Chondrocyte (in vitro differentiated cells): Measurements from ENCODE around the gene ZNF654. TPM values are rescaled to one million over a fixed set of nuclear protein-coding genes. Genes with fewer than 3 reads are reported as not detected.

Source experiments
- DNase-seq: peaks from one replicate; pipeline ENCODE4 v3.0.0; 2021; ENCODE audit warnings: mixed read lengths, low spot score
- H3K27ac Mint-ChIP-seq: one replicate; pipeline ENCODE4 v1.8.0; 2021; ENCODE audit warnings: mild to moderate bottlenecking, moderate library complexity, mixed read lengths; ENCODE audit not compliant: unreplicated experiment
- H3K27me3 Mint-ChIP-seq: 2 replicates; pipeline ENCODE4 v1.8.0; 2021; ENCODE audit warnings: low read depth, mixed read lengths
- H3K36me3 Mint-ChIP-seq: 2 replicates; pipeline ENCODE4 v1.8.0; 2021; ENCODE audit warnings: low read depth, mixed read lengths
- H3K4me1 Mint-ChIP-seq: 2 replicates; pipeline ENCODE4 v1.8.0; 2021; ENCODE audit warnings: low read depth, mild to moderate bottlenecking, mixed read lengths
- H3K4me3 Mint-ChIP-seq: one replicate; pipeline ENCODE4 v1.8.0; 2021; ENCODE audit warnings: mild to moderate bottlenecking, moderate library complexity, mixed read lengths; ENCODE audit not compliant: unreplicated experiment
- H3K9me3 Mint-ChIP-seq: 2 replicates; pipeline ENCODE4 v1.8.0; 2021; ENCODE audit warnings: low read depth, mixed read lengths
- CTCF ChIP-seq: fragments of 200-600 bp; sonication (generic); IDR thresholded peaks from 2 replicates; pipeline ENCODE4 v1.5.0; 2021; ENCODE audit warnings: antibody characterized with exemption, mild to moderate bottlenecking, moderate library complexity
- total RNA-seq: library from RNA; stranded (reverse); gene quantifications from 3 replicates; pipeline ENCODE4 v1.2.1, GENCODE V29; 2021

ZNF654 gene
- total RNA-seq, 1 donor from 2014 or later, result 11.7 TPM

GRCh38 chr3:88092270-88092669 lies 33.2 kb downstream of the ZNF654 start:
- Mint-ChIP-seq H3K27ac (no peak overlapping the region), H3K9me3 (peaks cover 2% of the 10 kb centered on the region), H3K36me3 (peaks cover 5% of the 10 kb centered on the region), H3K4me3 (no peak overlapping the region), H3K4me1 (no peaks in the 10 kb centered on the region), H3K27me3 (no peaks in the 10 kb centered on the region)
- no peak for TF ChIP-seq CTCF
- DNase-seq, result no peak

GRCh38 chr3:88093266-88093665 lies 34.2 kb downstream of the ZNF654 start:
- H3K27ac Mint-ChIP-seq, result no peak overlapping the region
- H3K4me1 Mint-ChIP-seq, result no peaks in the 10 kb centered on the region

GRCh38 chr3:88101142-88101541 lies 42.1 kb downstream of the ZNF654 start:
- no peak for TF ChIP-seq CTCF
- Mint-ChIP-seq H3K27ac (peak overlapping the region; percentile 79), H3K4me3 (no peak overlapping the region), H3K36me3 (peaks cover 11% of the 10 kb centered on the region), H3K4me1 (peaks cover 25% of the 10 kb centered on the region), H3K27me3 (no peaks in the 10 kb centered on the region), H3K9me3 (peaks cover 11% of the 10 kb centered on the region)
- DNase-seq, result no peak

More at GRCh38 chr3:88093266-88093665, 34.2 kb downstream of the ZNF654 start:
- H3K9me3 Mint-ChIP-seq, result peaks cover 2% of the 10 kb centered on the region
- TF ChIP-seq CTCF, result no peak
- H3K27me3 Mint-ChIP-seq, result no peaks in the 10 kb centered on the region
- peaks cover 14% of the 10 kb centered on the region for H3K36me3 Mint-ChIP-seq
- no peak overlapping the region for H3K4me3 Mint-ChIP-seq
- DNase-seq, result no peak

GRCh38 chr3:88105325-88105724 lies 46.3 kb downstream of the ZNF654 start:
- no peaks in the 10 kb centered on the region for H3K27me3 Mint-ChIP-seq
- no peak for TF ChIP-seq CTCF
- no peak overlapping the region for H3K4me3 Mint-ChIP-seq
- no peak overlapping the region for H3K27ac Mint-ChIP-seq
- peaks cover 9% of the 10 kb centered on the region for H3K9me3 Mint-ChIP-seq
- peaks cover 25% of the 10 kb centered on the region for H3K4me1 Mint-ChIP-seq
- no peaks in the 10 kb centered on the region for H3K36me3 Mint-ChIP-seq
- DNase-seq, result no peak

- Mint-ChIP-seq H3K9me3 (no peaks in the 10 kb centered on the region), H3K36me3 (peaks cover 1% of the 10 kb centered on the region), H3K4me3 (no peak overlapping the region), H3K27ac (no peak overlapping the region), H3K27me3 (no peaks in the 10 kb centered on the region), H3K4me1 (peaks cover 7% of the 10 kb centered on the region)
- DNase-seq, result no peak
- no peak for TF ChIP-seq CTCF
Observed at GRCh38 chr3:88112289-88112688, 53.2 kb downstream of the ZNF654 start.
